Esophagus squamous epithelium (tissue), 5 donors: Measurements from ENCODE around the gene CACNA2D2. TPM values are rescaled to one million over a fixed set of nuclear protein-coding genes. Genes with fewer than 3 reads are reported as not detected.

Experiments used
- DNase-seq: peaks from one replicate; lab custom pipeline; 2025; lab: John Stamatoyannopoulos, UW
- H3K27ac ChIP-seq, 4 donors: fragments of 200-600 bp; sonication (generic); one replicate each; pipeline ENCODE4 v1.5.1; 2016 to 2019; ENCODE audit warnings: mild to moderate bottlenecking in 1 of 4
- H3K27me3 ChIP-seq, 4 donors: fragments of 200-600 bp; sonication (generic); 1 replicate in 3 of 4; 2 replicates in 1 of 4; pipeline versions ENCODE4 v1.5.1 to v1.6.0; 2017 to 2021; ENCODE audit warnings: antibody characterized with exemption in 1 of 4
- H3K36me3 ChIP-seq, 3 donors: fragments of 200-600 bp; sonication (generic); one replicate each; pipeline ENCODE4 v1.5.1; 2016 to 2019
- H3K4me1 ChIP-seq, 3 donors: fragments of 200-600 bp; sonication (generic); one replicate each; pipeline ENCODE4 v1.5.1; 2017 to 2019
- H3K4me3 ChIP-seq, 4 donors: fragments of 200-600 bp; sonication (generic); 1 replicate in 3 of 4; 2 replicates in 1 of 4; pipeline ENCODE4 v1.5.1; 2016 to 2019; ENCODE audit warnings: mild to moderate bottlenecking in 2 of 4, moderate library complexity in 1 of 4
- H3K9me3 ChIP-seq, 3 donors: fragments of 200-600 bp; sonication (generic); one replicate each; pipeline ENCODE4 v1.5.1; 2016 to 2019
- CTCF ChIP-seq, 6 experiments: fragments of 450-650 bp in 4 of 6; fragments of 200-600 bp in 2 of 6; sonication (generic) in 2 of 6; IDR thresholded peaks; one replicate each; pipeline ENCODE4 v1.5.1; 2016 to 2019; ENCODE audit warnings: antibody characterized with exemption in 6 of 6, mild to moderate bottlenecking in 4 of 6, moderate library complexity in 4 of 6
- POLR2A ChIP-seq, 4 donors: fragments of 450-650 bp; IDR thresholded peaks; one replicate each; pipeline ENCODE4 v1.6.1; 2017; ENCODE audit warnings: antibody characterized with exemption in 4 of 4, mild to moderate bottlenecking in 4 of 4, moderate library complexity in 3 of 4
- WGBS, 2 donors: methylation state at CpG; one replicate each; pipeline ENCODE4 v1.1.5; 2018; 5-methylcytosine and 5-hydroxymethylcytosine counted together
- intact Hi-C: fragments of 100-400 bp; cut with DNase I; formaldehyde crosslinking; loops from one replicate; pipeline ENCODE4 v1.15.0; 2022
- total RNA-seq, 4 donors: library from RNA; depleted of rRNA; stranded (reverse); fragments of >200 nt; gene quantifications; one replicate each; pipeline ENCODE4 v1.1.0, GENCODE V29; 2016
- donor health status: DM: yes; HTN: yes; CAD: no.

Gene CACNA2D2
- total RNA-seq, 4 donors from 2014 or later, result 0.18 to 0.57 (median 0.35) TPM; not detected in 1

GRCh38 chr3:50340147-50340447, 163.3 kb downstream of the CACNA2D2 start:
- DNase-seq, result no peak
- intact Hi-C loops, result no loop called here
- Histone ChIP-seq H3K27me3 (no peaks in the 10 kb centered on the region), H3K27ac (peak overlapping the region; percentile 77 to 99 (median 95)), H3K36me3 (no peaks in the 10 kb centered on the region), H3K9me3 (no peaks in the 10 kb centered on the region), H3K4me1 (peaks cover 50 to 79% (median 50%) of the 10 kb centered on the region in 3 donors), H3K4me3 (peak overlapping the region; percentile 35 to 80 (median 58))
- TF ChIP-seq CTCF (IDR thresholded peaks at IDR 0.05), result no peak
- no peak for TF ChIP-seq POLR2A (IDR thresholded peaks at IDR 0.05)
- 4 to 11% methylated on average over 4 to 5 of the region's 9 CpGs for WGBS, 2 donors

DNA sequence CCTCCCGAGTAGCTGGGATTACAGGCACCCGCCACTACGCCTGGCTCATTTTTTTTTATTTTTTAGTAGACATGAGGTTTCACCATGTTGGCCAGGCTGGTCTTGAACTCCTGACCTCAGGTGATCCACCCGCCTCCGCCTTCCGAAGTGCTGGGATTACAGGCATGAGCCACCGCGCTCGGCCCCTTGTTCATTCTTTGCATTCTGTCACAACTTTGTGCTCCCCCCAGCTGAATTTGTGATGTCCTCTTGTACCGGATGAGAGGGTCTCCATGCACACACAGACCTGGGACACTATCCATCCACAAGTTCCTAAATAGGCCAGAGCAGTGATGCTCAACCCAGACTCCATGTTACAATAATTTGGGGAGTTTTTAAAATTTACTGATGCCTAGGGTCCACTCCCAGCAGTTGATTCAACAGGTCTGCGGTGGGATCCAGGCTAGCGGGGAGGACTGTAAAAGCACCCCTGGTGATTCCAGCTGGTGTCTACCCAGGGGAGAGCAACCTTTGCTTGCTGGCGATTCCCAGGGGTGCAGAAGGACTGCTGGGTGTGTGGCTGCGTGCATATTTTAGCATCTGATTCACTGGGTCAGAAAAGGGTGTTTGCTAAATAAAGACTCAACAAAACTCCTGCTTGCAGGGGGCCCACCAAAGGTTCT, 163.8 kb downstream of the CACNA2D2 start:
- no peak for DNase-seq
- Histone ChIP-seq H3K36me3 (no peaks in the 10 kb centered on the region), H3K27ac (peak overlapping the region; percentile 77 to 99 (median 95)), H3K27me3 (no peaks in the 10 kb centered on the region), H3K4me3 (peak overlapping the region; percentile 35 to 80 (median 58)), H3K4me1 (peaks cover 53 to 81% (median 55%) of the 10 kb centered on the region in 3 donors), H3K9me3 (no peaks in the 10 kb centered on the region)
- WGBS, 2 donors, result 69% methylated on average over 9 to 14 of the region's 14 CpGs
- TF ChIP-seq CTCF (IDR thresholded peaks at IDR 0.05), result no peak
- intact Hi-C loops, result no loop called here

- DNase-seq, result no peak
- 39 to 52% methylated on average over 5 of the region's 5 CpGs for WGBS, 2 donors
- Histone ChIP-seq H3K27ac (peak overlapping the region; percentile 96 to 100 (median 98)), H3K4me3 (peak overlapping the region in 3 of 4 donors; percentile 64 to 93 (median 80)), H3K4me1 (peaks cover 59 to 87% (median 61%) of the 10 kb centered on the region in 3 donors), H3K36me3 (no peaks in the 10 kb centered on the region), H3K9me3 (no peaks in the 10 kb centered on the region), H3K27me3 (no peaks in the 10 kb centered on the region)
- TF ChIP-seq POLR2A (IDR thresholded peaks at IDR 0.05) (no peak), CTCF (IDR thresholded peaks at IDR 0.05) (no peak)
- intact Hi-C loops, result no loop called here
These were observed 164.5 kb downstream of the CACNA2D2 start for GRCh38 chr3:50338965-50339364.

GRCh38 chr3:50337175-50337861, 166.1 kb downstream of the CACNA2D2 start:
- Histone ChIP-seq H3K27ac (peak overlapping the region; percentile 96 to 100 (median 98)), H3K9me3 (no peaks in the 10 kb centered on the region), H3K36me3 (peaks cover under 1 to 13% (median 1%) of the 10 kb centered on the region in 3 donors), H3K27me3 (no peaks in the 10 kb centered on the region), H3K4me3 (peak overlapping the region; percentile 64 to 93 (median 78)), H3K4me1 (peaks cover 68 to 96% (median 70%) of the 10 kb centered on the region in 3 donors)
- intact Hi-C loops, result no loop called here
- TF ChIP-seq POLR2A (IDR thresholded peaks at IDR 0.05) (peak in 3 of 4 donors; percentile 74 to 94 (median 77)), CTCF (IDR thresholded peaks at IDR 0.05) (no peak)
- 0 to 2% methylated on average over 20 to 21 of the region's 79 CpGs for WGBS, 2 donors
- DNase-seq, result peak; percentile 94
